Psoas muscle (tissue), 8 donors: ENCODE data around the gene GPR161. TPM values are rescaled to one million over a fixed set of nuclear protein-coding genes. Genes with fewer than 3 reads are reported as not detected.

Experiments used
- ATAC-seq, 4 donors: fragments of 200-7000 bp; cut with Tn5 transposase; one replicate each; pipeline ENCODE4 v1.9.1; 2020; ENCODE audit warnings: moderate library complexity in 3 of 4, mild to moderate bottlenecking in 2 of 4
- DNase-seq, 2 donors: peaks; one replicate each; pipeline ENCODE4 v3.0.0-alpha.2; 2020
- H3K27ac ChIP-seq: fragments of 200-600 bp; one replicate; pipeline ENCODE4 v1.8.0; 2022
- H3K27me3 ChIP-seq, 3 donors: fragments of 200-600 bp in 1 of 3; one replicate each; pipeline versions ENCODE4 v1.6.1 to v1.8.0; 2013 to 2022; ENCODE audit warnings: low read length in 2 of 3, mild to moderate bottlenecking in 2 of 3, moderate library complexity in 1 of 3; ENCODE audit not compliant: insufficient read depth in 3 of 3
- H3K36me3 ChIP-seq, 2 donors: fragments of 200-600 bp in 1 of 2; one replicate each; pipeline versions ENCODE4 v1.6.1 to v1.8.0; 2013 to 2022; ENCODE audit warnings: low read depth in 1 of 2, mild to moderate bottlenecking in 1 of 2, moderate library complexity in 1 of 2; ENCODE audit not compliant: insufficient read depth in 1 of 2
- H3K4me1 ChIP-seq: fragments of 200-600 bp; one replicate; pipeline ENCODE4 v1.8.0; 2022
- H3K4me3 ChIP-seq: fragments of 200-600 bp; one replicate; pipeline ENCODE4 v1.8.0; 2022; ENCODE audit warnings: mild to moderate bottlenecking
- H3K9me3 ChIP-seq: fragments of 200-600 bp; one replicate; pipeline ENCODE4 v1.8.0; 2022
- CTCF ChIP-seq: fragments of 200-600 bp; IDR thresholded peaks from one replicate; pipeline ENCODE4 v1.8.0; 2022; ENCODE audit warnings: antibody characterized with exemption
- WGBS, 3 donors: extraction: QIAGEN DNeasy Blood & Tissue Kit; methylation state at CpG; one replicate each; pipeline versions ENCODE4 v1.1.6 to v1.1.7; 2013; 5-methylcytosine and 5-hydroxymethylcytosine counted together
- intact Hi-C, 2 donors: fragments of 100-400 bp; cut with DNase I; formaldehyde crosslinking; loops; one replicate each; pipeline versions ENCODE4 v1.11.0 to v1.14.2; 2022
- polyA plus RNA-seq, 3 donors: library from polyadenylated mRNA; stranded (reverse); fragments of 200-250 nt; gene quantifications; one replicate each; pipeline ENCODE4 v1.2.3, GENCODE V29; 2013
- total RNA-seq, 4 donors: library from RNA; stranded (reverse); fragmentation: NEBNext Ultra II Directional in 2 of 4; extraction: Animal tissue kit (Norgen Biotek cat#: 25700) in 2 of 4; gene quantifications; one replicate each; pipeline versions ENCODE4 v1.2.1 to v1.2.4, GENCODE V29; 2021 to 2023
- donor health status: healthy with polysubstance abuse.
- donor health status: DM: no; HTN: no; CAD: no; lungs with moderate emphysema.
- donor health status: Bipolar disorder and iron deficiency.
- donor health status: healthy.
- donor health status: DM: yes; HTN: yes; CAD: no.
- donor health status: DM: no; HTN: no; CAD: no.
- donor health status: DM: no; HTN: no; CAD: no.
- donor health status: DM: yes; HTN: yes; CAD: no.

Gene GPR161
- total and polyA plus RNA-seq, 7 donors, result 0.38 to 2.6 (median 0.67) TPM

GRCh38 chr1:168087696-168088095 lies 49.0 kb downstream of the GPR161 start:
- intact Hi-C loops, result no loop called here
- Histone ChIP-seq H3K36me3 (no peaks in the 10 kb centered on the region), H3K9me3 (no peaks in the 10 kb centered on the region), H3K4me3 (no peak overlapping the region), H3K27me3 (no peaks in the 10 kb centered on the region), H3K4me1 (peaks cover 6% of the 10 kb centered on the region), H3K27ac (no peak overlapping the region)
- no peak for TF ChIP-seq CTCF
- 89 to 96% (median 92%) methylated on average over 10 of the region's 10 CpGs for WGBS, 3 donors
- no peak for ATAC-seq
- DNase-seq, result no peak

GRCh38 chr1:168086438-168086837 lies 50.3 kb downstream of the GPR161 start:
- Histone ChIP-seq H3K27ac (no peak overlapping the region), H3K4me1 (peaks cover 12% of the 10 kb centered on the region), H3K36me3 (no peaks in the 10 kb centered on the region), H3K4me3 (no peak overlapping the region), H3K9me3 (no peaks in the 10 kb centered on the region), H3K27me3 (no peaks in the 10 kb centered on the region)
- intact Hi-C loops, result no loop called here
- TF ChIP-seq CTCF, result no peak
- WGBS, 3 donors, result 77 to 88% (median 78%) methylated on average over 2 of the region's 2 CpGs
- ATAC-seq, result no peak
- DNase-seq, result no peak

GRCh38 chr1:168085401-168085872 lies 51.3 kb downstream of the GPR161 start:
- no peak overlapping the region for H3K27ac ChIP-seq
- intact Hi-C loops, result no loop called here

DNA sequence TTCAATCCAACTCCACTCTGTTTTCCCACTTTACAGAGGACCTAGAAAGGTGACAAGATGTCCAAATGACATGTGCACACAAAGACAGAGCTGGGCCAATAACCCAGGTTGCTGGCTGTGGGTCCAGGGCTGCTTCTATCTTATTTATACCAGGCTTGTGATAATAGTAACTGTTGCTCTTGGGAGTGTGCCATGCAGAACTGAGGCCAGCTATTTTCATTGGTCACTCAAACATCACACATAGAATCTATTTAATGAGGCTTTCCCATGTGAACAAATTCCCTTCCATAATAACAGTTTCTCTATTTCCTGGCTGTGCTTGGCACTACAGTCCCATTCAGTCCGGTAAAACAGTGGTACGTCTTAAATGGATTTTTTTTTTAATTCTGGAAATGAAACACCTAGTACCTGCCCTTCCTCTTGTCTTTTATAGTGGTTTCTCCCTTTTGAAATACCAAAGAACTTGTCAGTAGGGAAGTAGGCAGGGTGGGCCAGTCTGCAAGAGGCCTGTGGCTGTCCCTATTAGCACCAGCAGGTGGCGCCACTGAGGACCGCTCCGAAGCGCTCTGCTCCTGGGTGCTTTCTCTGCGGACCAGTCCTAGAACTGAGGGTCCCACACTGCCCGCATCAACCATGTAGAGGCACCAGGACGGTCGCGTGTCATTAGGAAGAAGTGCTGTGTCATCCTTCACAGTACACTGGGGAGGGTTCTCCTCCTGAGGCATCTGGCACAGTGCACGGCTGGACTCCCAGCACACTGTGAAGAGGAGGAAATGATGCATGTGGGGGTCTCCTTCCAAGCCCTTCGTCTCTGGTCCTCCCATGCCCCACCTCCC lies 52.1 kb downstream of the GPR161 start:
- peak; percentile 34 to 62 (median 60) for ATAC-seq
- peak; percentile 75 for TF ChIP-seq CTCF
- peak overlapping the region; percentile 9 for H3K4me3 ChIP-seq
- intact Hi-C loops, result loop anchor here in 1 of 2 donors (5.0 kb wide), 1 partner anchor 362 kb away; the partner anchor contains the start of gene MPZL1
- no peaks in the 10 kb centered on the region for H3K9me3 ChIP-seq
- H3K27me3 ChIP-seq, result no peaks in the 10 kb centered on the region
- DNase-seq, result peak; percentile 49 to 82
- H3K4me1 ChIP-seq, result peaks cover 12% of the 10 kb centered on the region
- no peaks in the 10 kb centered on the region for H3K36me3 ChIP-seq
- no peak overlapping the region for H3K27ac ChIP-seq
- WGBS, 3 donors, result 43 to 49% (median 45%) methylated on average over 13 of the region's 13 CpGs

More at GRCh38 chr1:168085401-168085872, 51.3 kb downstream of the GPR161 start:
- no peaks in the 10 kb centered on the region for H3K36me3 ChIP-seq
- WGBS, 3 donors, result 37 to 63% (median 48%) methylated on average over 16 of the region's 16 CpGs
- H3K9me3 ChIP-seq, result no peaks in the 10 kb centered on the region
- no peak for TF ChIP-seq CTCF
- H3K4me1 ChIP-seq, result peaks cover 12% of the 10 kb centered on the region
- ATAC-seq (peak; percentile 13 to 29 (median 22)), DNase-seq (peak; percentile 50 to 74)
- no peaks in the 10 kb centered on the region for H3K27me3 ChIP-seq
- H3K4me3 ChIP-seq, result peak overlapping the region; percentile 9
